GM21619 (cell line): ENCODE results near the gene IRAK4.

Experiments
- ATAC-seq: cut with Tn5 transposase; IDR thresholded peaks from one replicate; pipeline ENCODE4 v1.9.1; 2021; ENCODE audit not compliant: unreplicated experiment

Gene IRAK4

DNA sequence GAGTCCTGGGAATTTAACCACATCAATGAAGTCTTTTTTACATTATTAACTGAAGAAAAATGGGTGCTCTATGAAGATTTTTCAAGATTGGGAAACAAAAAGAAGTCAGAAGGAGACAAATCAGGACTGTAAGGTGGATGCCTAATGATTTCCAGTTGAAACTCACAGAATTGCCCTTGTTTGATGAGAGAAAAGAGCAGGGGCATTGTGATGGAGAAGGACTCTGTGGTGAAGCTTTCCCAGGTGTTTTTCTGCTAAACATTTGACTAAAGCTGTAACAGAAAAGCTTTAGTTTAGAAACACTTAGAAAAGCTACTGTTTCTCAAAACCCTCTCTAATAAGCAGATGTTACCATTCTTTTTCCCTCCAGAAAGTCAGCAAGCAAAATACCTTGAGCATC is 5.8 kb downstream of the IRAK4 start:
- ATAC-seq, result no peak

DNA sequence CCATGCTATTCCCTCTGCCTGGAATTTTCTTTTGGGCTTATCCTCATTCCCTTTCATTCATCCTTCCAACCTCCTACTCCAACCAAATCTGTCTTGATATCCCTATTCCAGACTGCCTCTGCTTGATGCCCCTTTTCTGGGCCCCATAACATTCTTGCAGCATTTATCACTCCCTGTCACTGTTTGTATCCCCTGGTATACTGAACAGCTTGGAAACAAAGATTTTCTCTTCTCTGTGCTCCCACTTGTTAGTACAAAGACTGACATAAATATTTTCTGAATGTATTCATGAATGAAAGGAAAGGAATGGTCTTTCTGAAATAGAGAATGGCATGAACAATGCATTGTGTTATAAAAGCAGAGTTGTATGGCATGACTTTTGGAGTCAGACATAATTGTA is 7.5 kb downstream of the IRAK4 start:
- ATAC-seq, result no peak

DNA sequence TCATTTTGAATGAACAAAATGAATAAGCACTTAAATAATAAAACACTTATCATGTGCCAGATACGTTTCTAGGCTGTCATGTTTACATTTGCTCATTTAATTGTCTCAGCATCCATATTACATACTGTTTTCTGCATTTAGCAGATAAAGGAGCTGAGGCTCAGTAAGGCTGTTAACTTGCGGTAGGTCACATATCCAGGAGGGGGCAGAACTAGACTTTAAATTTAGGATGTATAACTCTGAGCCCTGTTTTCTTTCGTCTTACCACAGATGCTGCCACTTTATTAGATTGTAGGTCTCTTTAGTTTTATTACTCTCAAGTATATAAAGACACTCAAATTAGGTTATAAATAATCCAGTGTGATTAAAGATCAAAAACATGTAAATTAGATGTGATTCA is 17.7 kb downstream of the IRAK4 start:
- ATAC-seq, result no peak

DNA sequence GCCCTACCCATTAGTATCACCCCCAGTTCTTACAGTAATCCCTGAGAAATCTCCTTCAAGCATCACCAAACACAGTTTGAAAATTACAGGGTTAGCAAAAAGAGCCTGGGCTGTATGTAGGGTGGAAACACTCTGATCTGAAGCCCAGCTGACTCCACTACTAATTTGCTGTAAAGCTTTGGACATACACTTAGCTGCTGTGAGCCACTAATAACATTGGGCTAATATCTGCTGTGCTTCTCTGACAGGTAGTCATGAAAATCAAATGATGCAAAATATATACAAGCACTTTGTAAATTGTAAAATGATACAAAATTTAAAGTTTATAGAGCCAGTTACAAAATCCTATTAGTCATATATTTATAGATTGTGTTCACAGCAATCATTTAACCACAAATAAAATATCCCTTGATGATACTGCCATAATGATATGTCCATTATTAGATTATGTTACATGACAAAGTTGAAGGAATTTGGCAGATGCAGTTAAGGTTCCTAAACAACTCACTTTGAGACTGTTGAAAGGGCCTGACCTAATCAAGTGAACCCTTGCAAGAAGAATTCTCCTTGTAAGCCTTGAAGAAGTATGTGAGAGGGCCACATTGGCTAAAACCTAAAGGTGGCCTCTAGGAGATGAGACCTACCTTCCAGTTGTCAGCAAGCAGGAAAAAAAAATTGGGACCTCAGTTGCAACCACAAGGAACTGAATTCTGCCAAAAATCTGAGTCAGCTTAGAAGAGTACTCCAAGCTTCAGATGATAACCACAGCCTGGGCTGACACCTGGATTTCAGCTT is 28.3 kb downstream of the IRAK4 start:
- no peak for ATAC-seq

DNA sequence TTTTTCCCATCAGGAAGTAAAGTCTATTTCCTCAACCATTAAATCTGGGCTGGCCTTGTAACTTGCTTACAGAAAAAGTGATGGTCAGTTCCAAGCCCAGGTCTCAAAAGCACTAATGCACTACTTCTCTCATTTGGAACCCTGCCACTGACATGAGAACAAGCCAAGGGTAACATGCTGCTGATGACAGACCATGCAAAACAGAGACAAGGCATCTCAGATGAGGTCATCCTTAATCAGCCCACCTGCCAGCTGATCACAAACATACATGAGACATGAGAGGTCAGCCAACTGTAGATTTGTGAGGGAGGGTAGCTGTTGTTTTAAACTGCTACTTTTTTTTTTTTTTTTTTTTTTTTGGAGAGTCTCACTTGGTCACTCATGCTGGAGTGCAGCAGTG is 31.2 kb downstream of the IRAK4 start:
- peak; percentile 46 for ATAC-seq

DNA sequence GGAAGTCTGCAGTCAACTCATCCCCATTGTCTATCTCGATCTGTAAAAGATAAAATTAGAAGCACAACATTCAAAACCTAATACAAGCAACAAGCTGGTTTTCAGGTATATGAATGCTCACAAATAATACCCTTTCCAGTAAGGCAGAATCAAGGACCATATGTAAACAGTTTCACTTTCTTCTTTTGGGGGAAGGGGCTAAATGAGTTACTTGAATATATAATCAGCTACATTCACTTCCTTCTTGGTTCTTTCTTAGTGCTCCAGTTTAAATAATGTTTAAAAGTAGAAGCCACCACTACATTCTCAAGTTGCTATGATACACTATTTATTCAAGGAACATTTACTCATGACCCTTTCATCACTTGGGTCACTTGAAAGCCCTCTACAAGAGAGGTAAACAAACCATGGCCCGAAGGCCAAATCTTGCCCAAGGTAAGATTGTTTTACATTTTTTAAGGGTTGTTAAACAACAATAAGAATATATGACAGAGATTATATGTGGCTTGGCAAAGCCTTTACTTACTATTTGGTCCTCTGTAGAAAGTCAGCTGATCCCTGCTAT is 37.0 kb downstream of the IRAK4 start:
- no peak for ATAC-seq

DNA sequence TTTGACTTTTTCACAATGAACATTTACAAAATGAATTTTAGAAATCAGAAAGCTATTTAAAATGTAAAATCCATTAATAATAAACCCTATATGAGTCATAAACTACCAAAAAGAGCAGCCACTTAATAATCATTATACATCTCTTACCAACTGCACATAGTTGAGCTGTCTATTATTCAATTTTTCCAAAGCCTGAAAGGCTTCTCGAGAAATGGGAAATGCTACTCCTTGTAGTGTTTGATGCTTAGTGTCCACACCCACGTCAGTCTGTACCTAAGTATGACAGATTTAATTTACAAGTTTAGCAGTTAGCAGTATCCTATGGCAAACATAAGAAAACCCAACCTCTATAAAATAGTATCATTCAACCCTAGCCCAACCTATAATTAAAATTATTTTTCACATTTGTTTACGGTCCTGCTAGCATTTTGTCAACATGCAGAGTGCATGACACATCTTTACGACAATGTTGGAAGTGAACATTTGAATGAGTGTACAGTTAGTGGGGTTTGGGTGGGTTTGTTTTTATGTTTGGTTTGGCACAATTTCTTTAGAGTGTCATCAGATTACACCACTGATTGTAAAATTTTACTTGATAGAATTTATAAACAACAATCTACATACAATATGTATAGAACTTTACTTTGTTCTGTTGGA is 38.9 kb downstream of the IRAK4 start:
- no peak for ATAC-seq

DNA sequence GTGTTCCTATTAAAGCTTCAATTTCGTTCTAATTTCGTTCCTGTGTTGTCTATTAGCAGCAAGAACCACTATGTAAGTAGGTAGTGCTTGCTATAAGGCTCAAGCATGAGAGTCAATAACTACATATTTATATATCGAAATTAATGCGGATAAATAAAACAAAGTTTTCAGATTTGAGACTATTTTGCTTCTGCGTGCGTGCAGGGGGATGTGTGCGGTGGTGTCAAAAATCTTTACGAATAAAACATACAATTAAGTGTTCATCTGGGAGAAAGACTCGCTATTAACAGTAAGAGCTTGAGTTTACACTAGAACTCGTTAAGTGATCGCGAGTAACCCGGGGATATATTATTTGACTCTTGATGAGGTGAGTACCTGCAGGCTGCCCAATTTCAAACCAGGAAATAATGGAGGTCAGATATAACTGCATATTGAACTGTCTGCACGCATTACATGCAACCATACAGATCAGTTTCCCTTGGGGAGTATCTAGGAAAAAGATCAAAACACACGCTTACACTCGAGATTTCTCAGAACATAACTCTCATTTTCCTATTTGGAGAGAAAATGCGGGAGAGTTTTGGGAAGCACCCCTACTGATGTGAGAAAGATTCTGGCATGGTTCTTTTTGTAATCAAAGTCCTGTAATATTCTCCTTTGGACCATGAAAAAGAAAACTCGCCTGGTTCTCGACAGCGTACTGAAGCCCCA is 46.6 kb downstream of the IRAK4 start:
- no peak for ATAC-seq

DNA sequence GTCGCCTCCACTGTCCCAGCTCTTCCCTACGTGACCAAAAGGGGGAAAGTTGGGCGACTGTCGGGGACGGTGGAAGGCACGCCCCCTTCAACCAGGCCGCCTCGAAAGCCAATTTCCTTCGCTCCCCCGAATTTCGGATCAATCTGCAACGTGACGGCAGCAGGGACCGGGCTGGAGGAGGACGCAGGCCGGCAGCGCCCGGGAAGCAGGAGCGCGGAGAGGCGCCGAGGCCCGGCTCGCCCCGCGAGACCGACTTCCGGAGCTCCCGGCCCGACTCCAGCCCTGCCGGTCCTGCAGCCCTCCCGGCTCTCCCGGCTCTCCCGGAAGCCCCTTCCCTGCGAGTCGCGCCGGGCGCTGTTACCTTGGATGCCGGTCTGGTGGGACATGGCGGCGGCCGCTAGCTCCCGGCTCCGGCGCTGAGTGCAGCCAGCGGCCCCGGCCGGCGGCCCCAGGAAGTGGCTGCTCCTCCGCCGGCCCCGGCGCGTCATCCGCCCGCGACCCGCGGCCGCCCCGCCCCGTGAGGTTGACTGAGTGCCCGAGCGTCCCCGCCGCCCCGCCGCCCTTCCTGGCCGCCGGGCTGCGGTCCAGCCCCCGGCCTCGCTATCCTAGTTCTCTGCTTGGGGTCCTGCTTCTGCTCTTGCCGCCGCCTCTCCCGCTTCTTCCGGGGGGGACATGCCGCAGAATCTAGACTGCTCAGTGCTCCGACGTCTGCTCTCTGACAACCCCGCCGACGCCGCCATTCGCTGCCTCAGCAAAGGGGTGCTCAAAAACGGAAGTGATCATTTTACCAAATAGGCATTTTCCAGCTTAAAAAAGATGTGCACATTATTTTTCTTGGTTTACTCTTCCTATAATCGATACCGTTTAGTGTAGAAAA is 47.3 kb downstream of the IRAK4 start, which contains the start of gene TWF1:
Gene TWF1 (minus strand): TSS at position 458 of the 877 bp plus-strand sequence. CDS start 72 bp downstream, at position 386.
- ATAC-seq, result peak; percentile 92

DNA sequence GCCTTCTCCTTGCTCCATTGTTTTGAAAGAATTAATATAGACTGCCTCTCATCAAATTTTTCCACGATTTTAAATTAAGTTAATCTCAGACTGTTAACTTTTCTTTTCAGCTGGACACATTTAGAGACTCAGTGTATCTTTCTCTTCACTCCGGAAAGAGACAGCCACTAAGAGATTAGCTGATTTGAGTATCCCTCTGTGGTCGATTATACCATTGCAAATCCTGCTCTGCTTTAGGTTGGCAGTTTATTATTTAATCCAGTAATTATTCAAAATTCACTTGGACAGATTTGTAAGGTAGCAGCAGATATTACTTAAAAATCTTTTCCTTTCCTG is 48.0 kb downstream of the IRAK4 start:
- ATAC-seq, result no peak

DNA sequence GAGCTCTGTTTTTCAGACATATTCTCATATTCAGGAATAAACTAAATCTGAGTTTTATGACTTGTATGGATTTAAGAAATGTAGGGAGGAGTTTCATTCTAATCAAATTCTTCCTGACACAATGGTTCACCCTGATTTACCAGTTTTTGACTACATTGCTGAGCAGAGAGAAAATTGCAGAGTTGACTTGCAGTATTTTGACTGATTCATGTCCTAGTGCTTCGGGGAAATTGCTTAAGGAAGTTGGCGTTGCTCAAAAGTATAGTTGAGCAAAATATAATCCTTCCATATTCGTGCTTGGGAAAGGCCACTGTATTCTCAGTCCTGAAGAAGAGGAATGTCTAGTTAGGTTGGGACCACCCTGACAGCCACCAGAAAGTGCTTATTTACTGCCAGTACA is 48.6 kb downstream of the IRAK4 start:
- ATAC-seq, result no peak

DNA sequence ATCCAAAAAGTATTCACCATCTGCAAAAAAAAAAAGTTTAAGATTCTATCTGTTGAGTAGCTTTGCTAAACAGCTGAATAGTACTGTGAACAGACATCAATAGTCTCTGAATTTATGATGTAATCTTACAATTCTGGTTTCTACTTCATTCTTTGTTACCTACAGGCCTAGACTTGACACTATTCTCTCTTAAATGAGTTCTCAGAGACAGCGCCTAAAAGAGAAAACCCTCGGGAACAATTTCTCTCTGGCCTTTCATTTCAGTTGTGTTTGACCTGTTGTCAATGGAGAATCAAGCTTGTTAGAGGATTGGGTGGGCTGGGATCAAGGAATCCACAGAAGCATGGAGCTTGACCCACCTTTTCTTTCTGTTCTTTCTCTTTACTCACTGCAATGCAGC is 53.3 kb downstream of the IRAK4 start:
- ATAC-seq, result no peak

DNA sequence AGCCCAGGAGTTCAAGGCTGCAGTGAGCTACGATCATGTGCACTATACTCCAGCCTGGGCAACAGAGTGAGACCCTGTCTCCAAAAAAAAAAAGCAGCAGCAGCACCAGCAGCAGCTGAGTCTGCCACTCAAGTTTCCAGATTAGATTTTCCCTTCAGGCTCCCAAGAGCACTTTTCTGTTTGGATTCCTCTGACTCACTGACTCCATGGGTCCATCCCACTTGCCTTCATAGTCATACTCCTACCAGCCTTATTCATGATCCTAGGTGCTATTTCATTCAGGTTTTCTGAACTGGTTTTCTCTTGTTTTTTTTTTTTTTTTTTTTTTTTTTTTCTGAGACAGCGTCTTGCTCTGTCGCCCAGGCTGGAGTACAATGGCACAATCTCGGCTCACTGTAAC is 54.2 kb downstream of the IRAK4 start:
- no peak for ATAC-seq

DNA sequence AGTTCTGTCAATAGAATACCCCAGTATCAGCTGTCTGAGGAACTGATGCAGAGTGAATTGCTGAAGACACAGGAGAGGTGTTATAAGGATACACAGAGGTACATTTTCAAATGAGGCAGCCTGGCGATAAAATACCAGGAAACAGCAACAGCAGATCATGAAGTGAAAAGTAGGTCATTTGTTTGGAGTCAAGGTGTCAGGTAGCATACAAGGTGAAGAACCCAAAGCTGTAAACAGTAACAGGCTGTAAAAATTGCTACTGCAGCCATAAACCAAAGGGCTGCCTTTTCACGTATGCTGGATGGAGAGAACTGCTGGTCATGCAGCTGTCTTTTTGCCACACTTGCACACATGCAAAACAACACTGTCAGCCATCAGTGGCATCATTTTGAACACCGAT is 56.7 kb downstream of the IRAK4 start:
- no peak for ATAC-seq

DNA sequence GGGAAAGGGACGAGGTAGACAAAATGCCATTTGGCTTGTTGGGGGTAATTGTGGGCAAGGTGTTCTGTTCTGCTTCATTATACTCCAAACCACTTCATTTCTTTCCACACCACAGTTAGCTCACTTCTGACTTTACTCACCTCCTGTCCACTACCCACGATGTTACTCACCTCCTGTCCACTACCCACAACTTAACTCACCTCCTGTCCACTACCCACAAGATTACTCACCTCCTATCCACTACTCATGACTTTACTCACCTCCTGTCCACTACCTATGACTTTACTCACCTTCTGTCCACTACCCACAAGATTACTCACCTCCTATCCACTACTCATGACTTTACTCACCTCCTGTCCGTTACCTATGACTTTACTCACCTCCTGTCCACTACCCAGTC is 57.4 kb downstream of the IRAK4 start:
- no peak for ATAC-seq

DNA sequence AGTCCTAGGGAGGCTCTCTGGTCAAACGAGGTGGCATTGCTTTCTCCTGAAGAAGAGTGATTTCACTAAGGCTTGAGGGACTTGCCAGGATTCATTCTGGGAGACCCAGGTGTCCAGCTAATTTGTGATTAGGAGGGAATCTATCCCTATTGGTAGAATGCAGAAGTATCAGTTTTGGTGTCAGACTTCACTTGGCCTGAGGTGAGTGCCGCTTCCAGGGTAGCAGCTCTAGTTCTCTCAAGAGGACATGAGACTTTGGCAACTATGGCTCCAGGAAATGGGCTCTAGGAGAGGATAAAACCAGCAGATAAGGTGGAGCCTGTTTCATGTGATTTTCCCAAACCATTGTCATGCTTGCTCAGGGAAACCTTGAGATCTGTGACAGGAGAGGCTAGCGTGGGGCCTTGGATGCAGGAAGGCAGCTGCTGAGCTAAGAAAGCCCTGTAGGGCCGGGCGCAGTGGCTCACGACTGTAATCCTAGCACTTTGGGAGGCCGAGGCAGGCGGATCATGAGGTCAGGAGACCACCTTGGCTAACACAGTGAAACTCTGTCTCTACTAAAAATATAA is 65.5 kb downstream of the IRAK4 start:
- no peak for ATAC-seq

DNA sequence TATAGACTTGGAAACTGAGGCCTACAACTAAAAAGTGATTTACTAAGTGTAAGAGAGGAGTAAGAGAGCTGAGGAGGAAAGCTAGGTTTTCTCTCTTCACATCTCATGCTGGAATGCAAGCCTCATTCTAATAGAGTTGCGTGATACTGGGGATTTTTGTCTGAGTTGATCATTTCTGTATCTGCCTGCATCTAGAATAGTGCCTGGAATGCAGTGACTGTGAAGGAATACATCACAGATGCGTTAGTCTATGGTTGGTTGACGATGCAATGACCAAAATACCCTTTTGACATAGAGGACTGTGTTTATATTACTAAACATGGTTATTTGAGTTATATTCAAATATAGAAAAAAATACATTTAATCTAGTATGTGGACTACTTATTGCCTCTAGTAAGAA is 67.9 kb downstream of the IRAK4 start:
- ATAC-seq, result no peak

DNA sequence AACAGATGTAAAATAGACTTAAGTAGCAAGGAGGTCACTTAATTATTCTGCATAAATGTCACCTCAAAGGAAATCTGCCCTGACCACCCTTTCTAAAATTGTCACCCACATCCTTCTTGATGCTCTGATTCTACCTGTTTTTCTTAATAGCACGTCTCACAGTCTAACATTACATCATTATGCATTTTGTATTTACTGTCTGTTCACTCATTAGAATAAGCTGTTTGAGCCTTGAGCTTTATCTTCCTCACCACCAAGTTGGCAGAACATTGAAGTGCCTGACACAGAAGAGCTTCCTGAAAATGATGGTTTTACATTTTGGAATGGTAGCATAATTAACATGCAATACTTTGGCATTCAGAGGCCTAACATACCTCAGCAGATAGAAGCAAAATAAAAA is 68.3 kb downstream of the IRAK4 start:
- no peak for ATAC-seq

DNA sequence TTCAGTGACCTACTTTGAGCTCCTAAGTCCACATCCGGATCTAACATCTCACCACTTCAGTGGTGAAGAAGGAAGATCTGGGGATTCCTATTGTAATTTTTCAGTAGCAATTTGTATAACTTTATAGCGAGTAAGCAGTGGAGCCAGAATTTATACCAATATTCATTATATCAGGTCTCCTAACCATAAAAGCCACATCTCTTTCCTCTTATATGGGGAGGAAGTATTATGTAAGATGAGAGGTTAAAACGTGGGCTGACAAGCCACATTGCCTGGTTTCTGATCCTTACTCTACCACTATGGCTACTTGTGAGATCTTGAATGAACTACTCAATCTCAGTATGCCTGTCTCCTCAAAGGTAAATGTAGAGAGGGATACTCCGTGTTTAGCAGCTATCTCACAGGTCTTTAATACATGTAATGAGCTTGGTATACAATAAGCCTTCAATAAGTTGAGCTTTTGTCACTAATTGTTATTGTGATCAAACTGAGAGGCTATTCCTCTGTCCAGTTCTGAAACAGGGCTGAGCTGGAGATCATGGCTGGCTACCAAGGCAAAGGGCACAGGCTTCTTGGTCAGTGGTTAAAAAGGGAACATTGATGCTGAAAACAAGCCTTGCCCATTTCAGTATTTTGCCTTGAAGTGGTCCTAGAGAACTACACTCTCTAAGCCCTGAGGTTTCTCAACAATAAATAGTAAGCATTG is 73.9 kb downstream of the IRAK4 start:
- ATAC-seq, result no peak

DNA sequence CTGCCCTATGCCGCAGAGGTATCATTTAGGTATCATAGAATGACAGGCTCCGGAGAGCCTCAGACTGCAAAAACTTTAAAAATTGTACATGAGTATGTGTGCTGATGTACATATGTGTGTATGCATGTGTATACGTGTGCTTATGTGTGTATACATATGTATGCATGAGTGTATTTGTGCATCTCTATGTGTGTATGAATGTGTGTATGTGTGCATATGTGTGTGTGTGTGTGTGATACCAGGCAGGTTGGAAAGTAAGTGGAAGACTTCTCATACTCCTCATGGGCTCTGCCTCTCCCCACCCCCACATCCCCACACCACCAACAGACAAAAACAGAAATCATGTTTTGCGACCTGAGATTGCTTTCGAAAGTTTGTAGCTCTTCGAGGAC is 76.5 kb downstream of the IRAK4 start:
- ATAC-seq, result peak; percentile 0
